ENCODE measurements around the gene MAZ.

Gene MAZ

GRCh38 chr16:29820730-29821642 lies 14.7 kb downstream of the MAZ start:
- H3K4me3 ChIP-seq (ENCODE audit: low read depth, low read length), result peak overlapping the region; percentile 47
- TF ChIP-seq CTCF (IDR thresholded peaks at IDR 0.05; ENCODE audit: low read depth, low read length) (no peak), POLR2A (IDR thresholded peaks at IDR 0.05; ENCODE audit: extremely low read depth, insufficient read length) (no peak), MYC (IDR thresholded peaks at IDR 0.05; ENCODE audit: low read depth, low read length) (no peak), MAX (IDR thresholded peaks at IDR 0.05; ENCODE audit: low read depth, low read length) (no peak)
- no peak for DNase-seq (ENCODE audit: low read depth)

GRCh38 chr16:29821643-29822115 lies 15.3 kb downstream of the MAZ start:
- no peak for TF ChIP-seq CTCF (IDR thresholded peaks at IDR 0.05; ENCODE audit: low read depth, low read length)
- TF ChIP-seq POLR2A (IDR thresholded peaks at IDR 0.05; ENCODE audit: extremely low read depth, insufficient read length), result no peak
- no peak for TF ChIP-seq MYC (IDR thresholded peaks at IDR 0.05; ENCODE audit: low read depth, low read length)
- no peak for TF ChIP-seq MAX (IDR thresholded peaks at IDR 0.05; ENCODE audit: low read depth, low read length)
- DNase-seq (ENCODE audit: low read depth), result no peak
- H3K4me3 ChIP-seq (ENCODE audit: low read depth, low read length), result no peak overlapping the region

- no peak for DNase-seq (ENCODE audit: low read depth)
- no peak for TF ChIP-seq MAX (IDR thresholded peaks at IDR 0.05; ENCODE audit: low read depth, low read length)
- TF ChIP-seq POLR2A (IDR thresholded peaks at IDR 0.05; ENCODE audit: extremely low read depth, insufficient read length), result no peak
- no peak for TF ChIP-seq CTCF (IDR thresholded peaks at IDR 0.05; ENCODE audit: low read depth, low read length)
- TF ChIP-seq MYC (IDR thresholded peaks at IDR 0.05; ENCODE audit: low read depth, low read length), result no peak
- H3K4me3 ChIP-seq (ENCODE audit: low read depth, low read length), result no peak overlapping the region
These were observed 18.3 kb downstream of the MAZ start for GRCh38 chr16:29824589-29825144.

GRCh38 chr16:29825145-29826044 lies 19.1 kb downstream of the MAZ start:
- H3K4me3 ChIP-seq (ENCODE audit: low read depth, low read length), result no peak overlapping the region
- DNase-seq (ENCODE audit: low read depth), result no peak
- TF ChIP-seq CTCF (IDR thresholded peaks at IDR 0.05; ENCODE audit: low read depth, low read length), result no peak
- TF ChIP-seq POLR2A (IDR thresholded peaks at IDR 0.05; ENCODE audit: extremely low read depth, insufficient read length), result no peak
- TF ChIP-seq MYC (IDR thresholded peaks at IDR 0.05; ENCODE audit: low read depth, low read length), result no peak
- no peak for TF ChIP-seq MAX (IDR thresholded peaks at IDR 0.05; ENCODE audit: low read depth, low read length)

- TF ChIP-seq POLR2A (IDR thresholded peaks at IDR 0.05; ENCODE audit: extremely low read depth, insufficient read length), result no peak
- no peak for TF ChIP-seq MAX (IDR thresholded peaks at IDR 0.05; ENCODE audit: low read depth, low read length)
- TF ChIP-seq MYC (IDR thresholded peaks at IDR 0.05; ENCODE audit: low read depth, low read length), result no peak
- TF ChIP-seq CTCF (IDR thresholded peaks at IDR 0.05; ENCODE audit: low read depth, low read length), result no peak
- no peak for DNase-seq (ENCODE audit: low read depth)
- H3K4me3 ChIP-seq (ENCODE audit: low read depth, low read length), result no peak overlapping the region
These were observed 20.0 kb downstream of the MAZ start for GRCh38 chr16:29826342-29826695.

Measured in NB4 (cell line).